Measurements from ENCODE around the gene SERGEF. TPM values are rescaled to one million over a fixed set of nuclear protein-coding genes. Genes with fewer than 3 reads are reported as not detected.

SERGEF gene
- 14.3 to 17.7 TPM (median 15.9 TPM) in 5 replicates for total RNA-seq (2022; extraction: Qiagen RNA extraction)

DNA sequence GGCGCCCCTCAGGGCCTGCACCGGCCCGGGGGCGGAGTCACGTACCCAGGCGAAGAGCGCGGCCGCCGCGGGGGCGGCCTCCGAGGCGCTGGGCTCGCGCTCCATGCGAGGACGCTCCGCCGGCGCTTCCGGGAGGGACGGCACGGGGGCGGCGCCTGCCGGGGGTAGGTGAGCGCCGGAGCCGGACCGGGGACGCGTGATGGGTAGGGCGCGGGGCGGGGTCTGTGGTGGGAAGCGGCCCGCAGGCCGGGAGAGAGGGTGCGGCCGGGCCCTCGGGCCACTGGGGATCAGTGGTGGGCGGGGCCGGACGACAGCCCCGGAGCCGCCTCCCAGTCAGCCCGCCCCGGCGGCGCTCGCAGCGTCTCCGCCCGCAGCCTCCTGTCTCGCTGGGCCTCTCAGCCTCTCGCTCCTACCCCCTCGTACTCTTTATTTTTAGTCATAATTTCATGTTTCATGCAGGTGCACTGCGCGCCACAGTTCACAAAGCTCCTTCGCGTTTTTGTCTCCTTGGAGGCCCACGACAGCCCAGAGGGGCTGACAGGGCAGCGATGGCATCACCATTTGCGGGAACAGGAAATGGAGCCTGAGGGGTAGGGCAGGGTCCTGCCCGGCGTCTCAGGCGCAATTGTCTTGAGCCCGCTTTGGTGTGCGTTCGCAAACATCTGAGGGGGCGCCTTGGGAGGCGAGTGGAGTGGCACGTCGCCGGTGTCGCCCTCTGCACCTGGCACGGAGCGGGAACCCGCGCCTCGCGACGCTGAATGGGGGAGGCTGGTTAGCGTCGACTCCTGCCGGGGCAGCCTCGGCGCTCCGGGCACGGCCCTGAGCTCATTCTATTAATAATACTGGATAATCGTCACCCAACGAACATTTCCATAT is at the start of gene SERGEF:
Gene SERGEF (minus strand): TSS at position 142 of the 876 bp plus-strand sequence. CDS start 37 bp downstream, at position 105.

GRCh38 chr11:18046116-18046777 is 33.4 kb upstream of the SERGEF start, which contains the start of gene TPH1:
Gene TPH1, minus strand, starts transcription at chr11:18046269. Its CDS starts 5,507 bp downstream, at chr11:18040762.

Other genes with a start within 250 kb of the SERGEF start
- 0.02 to 0.12 TPM (median 0.06 TPM) in 5 replicates for gene TPH1, start 33.2 kb upstream of the SERGEF start, total RNA-seq (2022; extraction: Qiagen RNA extraction)
- 36.1 to 41.7 TPM (median 39.4 TPM) in 5 replicates for gene SAAL1, start 93.0 kb upstream of the SERGEF start, total RNA-seq (2022; extraction: Qiagen RNA extraction)
- gene MRGPRX3, start 119.5 kb upstream of the SERGEF start, total RNA-seq (2022; extraction: Qiagen RNA extraction), result 0.14 TPM in 1 of 5 replicates, not detected in the others
- gene MRGPRX4, start 159.8 kb upstream of the SERGEF start, total RNA-seq (2022; extraction: Qiagen RNA extraction), result not detected in 5 replicates
- gene SAA4, start 223.8 kb upstream of the SERGEF start, total RNA-seq (2022; extraction: Qiagen RNA extraction), result not detected in 5 replicates
- 0.13 to 0.31 TPM (median 0.22 TPM) in 3 of 5 replicates, not detected in the others for gene SAA2, start 235.6 kb upstream of the SERGEF start, total RNA-seq (2022; extraction: Qiagen RNA extraction)

Data from A549 treated with dexamethasone at 1 μM for 4 hours (cell line).